Middle frontal gyrus (tissue), 1 donor: ENCODE data around the gene GAPVD1.

Experiments used
- DNase-seq: peaks from one replicate; pipeline ENCODE4 v3.0.0-alpha.2; 2015; ENCODE audit warnings: low spot score; ENCODE audit errors: extremely low spot score

Gene GAPVD1

DNA sequence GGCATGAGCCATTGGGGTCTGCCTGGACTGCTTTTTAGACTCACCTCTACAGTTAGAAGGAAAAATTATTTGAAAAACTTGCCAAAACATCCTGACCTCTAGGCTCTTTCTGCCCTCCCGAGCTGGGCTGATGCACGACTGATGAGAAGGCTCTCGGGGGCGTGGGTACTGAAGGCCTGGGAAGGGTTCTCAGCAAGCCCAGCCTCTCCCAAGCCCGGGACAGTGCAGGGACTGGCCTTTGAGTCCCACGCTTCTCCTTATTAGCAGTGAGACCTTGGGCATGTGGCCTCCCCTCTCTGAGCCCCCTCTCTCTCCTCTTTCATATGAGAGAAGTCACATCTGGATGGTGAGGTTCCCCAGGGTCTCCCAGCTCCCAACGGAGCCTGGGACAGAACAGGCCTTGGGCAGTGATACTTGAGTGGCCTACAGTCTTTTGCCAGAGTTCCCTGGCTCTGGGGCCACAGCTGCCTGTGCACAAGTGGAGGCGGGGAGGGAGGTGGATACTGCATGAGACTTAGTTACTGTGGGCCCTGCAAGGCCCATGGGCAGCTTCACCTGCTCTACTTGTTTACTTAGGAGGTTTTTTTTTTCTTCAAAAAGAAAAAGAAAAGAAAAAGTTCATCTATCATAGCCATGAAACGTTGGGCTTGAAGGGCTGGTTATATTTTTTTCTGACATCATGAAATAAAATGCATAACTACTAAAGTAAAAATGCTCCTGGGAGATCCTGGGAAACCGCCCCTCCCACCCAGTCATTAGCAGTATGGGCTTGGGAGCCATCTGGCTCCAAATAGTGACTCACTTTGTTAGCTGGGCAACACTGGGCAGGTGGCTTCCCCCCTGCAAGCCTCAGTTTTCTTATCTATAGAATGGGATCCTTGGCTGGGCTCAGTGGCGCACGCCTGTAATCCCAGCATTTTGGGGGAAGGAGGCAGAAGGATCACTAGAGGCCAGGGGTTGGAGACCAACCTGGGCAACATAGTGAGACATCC lies 139.4 kb downstream of the GAPVD1 start:
- DNase-seq, result no peak

DNA sequence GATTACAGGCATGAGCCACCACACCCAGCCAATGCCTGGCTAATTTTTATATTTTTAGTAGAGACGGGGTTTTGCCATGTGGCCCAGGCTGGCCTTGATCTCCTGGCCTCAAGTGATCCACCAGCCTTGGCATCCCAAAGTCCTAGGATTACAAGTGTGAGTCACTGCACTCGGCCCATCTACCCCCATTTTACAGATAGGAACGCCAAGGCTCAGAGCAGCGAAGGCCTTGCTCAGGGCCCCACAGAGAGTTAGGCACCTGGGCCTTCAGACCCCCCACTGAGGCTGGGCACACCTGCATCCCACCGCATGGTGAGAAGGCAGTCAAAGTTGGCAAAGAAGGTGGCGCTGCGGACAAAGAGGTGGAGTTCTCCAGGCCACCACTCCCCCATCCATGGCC lies 143.1 kb downstream of the GAPVD1 start:
- DNase-seq, result no peak

- no peak for DNase-seq
These were observed 144.5 kb downstream of the GAPVD1 start for GRCh38 chr9:125405938-125406809.

DNA sequence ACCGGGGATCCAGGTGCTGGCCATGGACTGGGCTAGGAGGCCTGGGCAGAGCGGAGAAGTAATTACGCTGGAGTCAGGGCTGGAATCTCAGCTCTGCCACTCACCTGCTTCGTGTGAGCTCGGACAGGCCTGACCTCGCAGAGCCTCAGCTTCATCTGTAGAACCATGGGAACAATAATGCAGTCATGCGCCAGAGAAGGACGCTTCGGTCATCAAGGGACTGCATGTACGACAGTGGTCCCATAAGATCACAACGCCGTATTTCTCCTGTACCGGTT lies 145.1 kb downstream of the GAPVD1 start:
- DNase-seq, result no peak

- no peak for DNase-seq
These were observed 145.9 kb downstream of the GAPVD1 start for GRCh38 chr9:125407432-125407973.

GRCh38 chr9:125407974-125408900 lies 146.6 kb downstream of the GAPVD1 start:
- peak; percentile 48 for DNase-seq

- DNase-seq, result no peak
These were observed 147.6 kb downstream of the GAPVD1 start for GRCh38 chr9:125409217-125409636.

DNA sequence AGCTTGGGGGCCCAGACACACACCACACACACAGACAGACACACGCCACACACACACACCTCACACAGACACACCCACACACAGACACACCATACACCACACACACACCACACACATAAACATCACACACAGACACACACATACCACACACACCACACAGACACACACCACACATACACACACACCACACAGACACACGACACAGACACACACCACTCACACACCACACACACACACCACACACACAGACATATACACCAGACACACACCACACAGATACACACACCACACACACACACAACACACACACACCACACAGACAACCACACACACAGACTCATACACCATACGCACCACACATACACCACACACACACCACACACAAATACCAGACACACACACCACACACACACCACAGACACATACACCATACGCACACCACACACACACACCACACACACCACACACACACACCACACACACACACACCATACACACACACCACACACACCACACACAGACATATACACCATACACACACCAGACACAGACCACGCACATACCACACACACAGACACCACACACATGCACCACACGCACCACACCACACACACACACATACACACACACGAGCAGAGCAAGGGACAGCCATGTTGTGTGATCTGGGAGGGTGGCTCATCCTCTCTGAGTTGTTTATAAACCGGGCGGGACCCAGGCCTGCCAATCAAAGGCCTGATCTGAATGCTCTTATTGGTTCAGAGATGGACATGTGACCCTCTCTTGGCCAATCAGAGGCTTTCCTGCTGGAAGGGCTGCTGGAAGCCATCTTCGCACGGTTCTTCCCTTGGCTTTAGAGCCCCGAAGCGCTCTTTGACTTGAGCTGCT lies 148.3 kb downstream of the GAPVD1 start:
- DNase-seq, result no peak

DNA sequence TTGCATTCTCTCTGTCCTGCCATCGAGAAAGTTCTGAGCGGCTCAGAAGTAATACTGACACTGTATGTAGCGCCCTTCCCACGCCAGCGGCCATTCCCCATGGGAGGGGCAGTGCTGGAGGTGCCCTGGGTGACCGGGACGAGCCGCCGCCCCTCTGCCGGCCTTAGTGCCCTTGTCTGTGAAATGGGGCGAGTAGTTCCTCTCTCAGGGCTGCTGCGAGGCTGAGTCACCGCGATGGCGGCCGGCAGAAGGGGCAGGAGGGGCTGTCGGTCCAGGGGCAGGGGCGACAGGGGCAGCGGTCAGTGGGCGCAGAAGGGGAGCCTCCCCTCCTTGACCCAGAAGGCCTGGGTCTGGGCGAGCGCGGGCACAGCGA lies 148.9 kb downstream of the GAPVD1 start:
- no peak for DNase-seq

DNA sequence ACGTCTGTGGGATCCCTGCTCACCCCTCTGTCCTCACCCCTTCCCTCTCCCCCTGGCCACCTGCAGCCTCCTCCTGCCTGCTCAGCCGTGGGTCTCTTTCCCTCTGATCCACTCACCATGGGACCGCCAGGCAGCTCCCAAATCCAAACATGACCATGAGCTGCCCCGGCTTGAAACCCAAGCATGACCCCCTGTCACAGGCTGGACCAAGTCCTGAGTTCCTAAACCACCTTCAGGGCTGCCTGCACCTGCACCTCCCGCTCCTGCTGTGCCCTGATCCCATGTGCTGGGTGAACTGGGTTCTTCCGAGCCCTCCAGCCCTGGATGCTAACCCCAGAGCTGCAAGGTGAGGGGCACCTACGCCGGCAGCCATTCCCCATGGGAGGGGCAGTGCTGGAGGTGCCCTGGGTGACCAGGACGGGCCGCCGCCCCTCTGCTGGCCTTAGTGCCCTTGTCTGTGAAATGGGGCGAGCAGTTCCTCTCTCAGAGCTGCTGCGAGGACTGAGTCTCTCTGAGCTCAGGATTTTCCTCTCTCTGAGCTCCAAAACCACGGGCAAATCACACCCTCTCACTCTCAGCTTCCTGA lies 149.6 kb downstream of the GAPVD1 start:
- no peak for DNase-seq

DNA sequence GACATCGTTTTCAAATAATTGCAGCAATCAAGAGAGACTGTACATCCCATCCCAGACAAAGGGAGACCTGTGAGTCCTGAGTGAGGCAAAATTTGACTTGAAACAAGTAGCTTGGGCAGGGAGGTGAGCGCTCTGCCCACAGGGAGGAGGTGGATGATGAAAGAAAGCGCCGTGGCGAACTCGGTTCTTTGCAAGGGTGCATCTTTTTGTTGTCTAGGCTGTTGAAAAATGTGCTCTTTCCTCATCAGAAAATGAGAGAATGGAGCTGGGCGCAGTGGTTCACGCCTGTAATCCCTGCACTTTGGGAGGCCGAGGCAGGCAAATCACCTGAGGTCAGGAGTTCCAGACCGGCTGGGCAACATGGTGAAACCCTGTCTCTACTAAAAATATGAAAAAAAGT lies 150.5 kb downstream of the GAPVD1 start:
- DNase-seq, result no peak

- no peak for DNase-seq
These were observed 152.0 kb downstream of the GAPVD1 start for GRCh38 chr9:125413579-125413978.

GRCh38 chr9:125415583-125416460 lies 154.2 kb downstream of the GAPVD1 start:
- no peak for DNase-seq

DNA sequence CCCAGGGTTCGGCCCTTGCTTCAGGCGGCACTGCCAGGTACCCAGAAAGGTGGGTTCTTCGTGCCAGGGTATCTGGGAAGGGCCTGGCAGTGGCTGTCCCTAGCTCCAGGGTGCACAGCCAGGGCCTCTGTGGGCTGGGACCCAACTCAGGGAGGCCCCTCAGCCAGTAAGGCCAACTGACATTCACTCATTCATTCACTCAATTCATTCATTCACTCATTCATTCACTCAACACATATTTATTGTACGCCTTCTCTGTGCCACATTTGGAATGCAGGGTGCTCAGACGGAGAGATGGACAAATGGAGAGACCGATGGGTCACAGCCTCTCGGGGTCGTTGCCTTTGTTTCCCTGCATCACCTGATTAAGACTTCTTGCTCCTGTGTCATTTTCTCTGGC lies 154.9 kb downstream of the GAPVD1 start:
- no peak for DNase-seq
